Activated CD8-positive, alpha-beta T cell treated with anti-CD3 and anti-CD28 coated beads for 36 hours (primary cell): Measurements from ENCODE around the gene LRFN4. TPM values are rescaled to one million over a fixed set of nuclear protein-coding genes. Genes with fewer than 3 reads are reported as not detected.

Experiments used
- ATAC-seq: fragments of 200-7000 bp; cut with Tn5 transposase; one replicate; pipeline ENCODE4 v1.10.0; 2021; ENCODE audit warnings: mild to moderate bottlenecking, moderate library complexity
- CTCF ChIA-PET: fragments of 350-600 bp; sonication (Branson Sonifier 250); formaldehyde crosslinking; loops from one replicate; lab custom pipeline; 2021; ENCODE audit warnings: antibody characterized with exemption; lab: Charles Lee
- POLR2A ChIA-PET: fragments of 350-600 bp; sonication (Branson Sonifier 250); formaldehyde crosslinking; loops from one replicate; lab custom pipeline; 2021; ENCODE audit warnings: antibody characterized with exemption; lab: Charles Lee
- DNase-seq: peaks from one replicate; pipeline ENCODE4 v3.0.0-alpha.2; 2020
- H3K27ac Mint-ChIP-seq: one replicate; pipeline ENCODE4 v1.8.0; 2021; ENCODE audit warnings: mild to moderate bottlenecking, mixed read lengths
- H3K27me3 Mint-ChIP-seq: one replicate; pipeline ENCODE4 v1.8.0; 2021; ENCODE audit warnings: mixed read lengths
- H3K36me3 Mint-ChIP-seq: one replicate; pipeline ENCODE4 v1.8.0; 2021; ENCODE audit warnings: low read depth, mixed read lengths
- H3K4me1 Mint-ChIP-seq: one replicate; pipeline ENCODE4 v1.8.0; 2021; ENCODE audit warnings: low read depth, mixed read lengths
- H3K4me3 Mint-ChIP-seq: one replicate; pipeline ENCODE4 v1.8.0; 2021; ENCODE audit warnings: mild to moderate bottlenecking, moderate library complexity, mixed read lengths
- H3K9me3 Mint-ChIP-seq: one replicate; pipeline ENCODE4 v1.8.0; 2021; ENCODE audit warnings: mixed read lengths
- intact Hi-C: fragments of 100-400 bp; cut with micrococcal nuclease; formaldehyde crosslinking; loops from one replicate; pipeline ENCODE4 v1.10.0; 2022
- total RNA-seq, 2 experiments: library from RNA; stranded (reverse); gene quantifications; one replicate each; pipeline ENCODE4 v1.2.3, GENCODE V29; 2021
- TF ChIP-seq, protein P1 (sequence below): fragments of 200-600 bp; IDR thresholded peaks from one replicate; pipeline ENCODE4 v1.8.0; 2022; ENCODE audit warnings: antibody characterized with exemption, mild to moderate bottlenecking

Gene LRFN4
- total RNA-seq, 2 experiments from 2014 or later = 36.0 to 39.2 TPM

DNA sequence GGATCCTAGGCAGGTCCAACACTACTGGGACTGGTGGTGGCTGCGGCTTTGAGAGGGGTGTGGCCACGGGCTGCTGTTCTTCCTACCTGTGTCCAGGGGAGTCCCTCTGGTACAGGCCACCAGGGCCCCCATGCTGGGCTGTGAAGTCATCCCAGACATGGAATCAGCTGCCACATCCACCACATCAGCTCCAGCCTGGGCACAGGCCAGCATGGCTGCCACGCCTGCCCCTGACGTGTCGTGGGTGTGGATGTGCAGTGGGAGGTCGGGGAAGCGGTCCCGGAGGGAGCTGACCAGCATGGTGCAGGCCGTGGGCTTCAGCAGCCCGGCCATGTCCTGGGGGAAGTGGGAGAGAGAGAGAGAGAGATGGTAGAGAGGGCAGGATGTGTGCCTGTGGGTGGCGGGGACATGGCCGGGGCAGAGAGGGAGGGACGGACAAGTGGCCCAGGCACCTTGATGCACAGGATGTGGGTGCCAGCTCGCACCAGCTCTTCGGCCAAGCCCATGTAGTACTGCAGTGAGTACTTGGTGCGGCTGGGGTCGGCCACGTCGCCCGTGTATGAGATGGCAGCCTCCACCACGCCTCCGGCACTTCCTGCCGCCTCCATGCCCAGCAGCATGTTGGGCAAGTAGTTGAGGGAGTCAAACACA is 6.2 kb upstream of the LRFN4 start:
- Mint-ChIP-seq H3K9me3 (no peaks in the 10 kb centered on the region), H3K4me1 (peaks cover 12% of the 10 kb centered on the region), H3K27me3 (no peaks in the 10 kb centered on the region), H3K4me3 (no peak overlapping the region), H3K36me3 (no peaks in the 10 kb centered on the region), H3K27ac (no peak overlapping the region)
- CTCF ChIA-PET = no interaction called here
- intact Hi-C loops = no loop called here
- TF ChIP-seq, protein P1, sequence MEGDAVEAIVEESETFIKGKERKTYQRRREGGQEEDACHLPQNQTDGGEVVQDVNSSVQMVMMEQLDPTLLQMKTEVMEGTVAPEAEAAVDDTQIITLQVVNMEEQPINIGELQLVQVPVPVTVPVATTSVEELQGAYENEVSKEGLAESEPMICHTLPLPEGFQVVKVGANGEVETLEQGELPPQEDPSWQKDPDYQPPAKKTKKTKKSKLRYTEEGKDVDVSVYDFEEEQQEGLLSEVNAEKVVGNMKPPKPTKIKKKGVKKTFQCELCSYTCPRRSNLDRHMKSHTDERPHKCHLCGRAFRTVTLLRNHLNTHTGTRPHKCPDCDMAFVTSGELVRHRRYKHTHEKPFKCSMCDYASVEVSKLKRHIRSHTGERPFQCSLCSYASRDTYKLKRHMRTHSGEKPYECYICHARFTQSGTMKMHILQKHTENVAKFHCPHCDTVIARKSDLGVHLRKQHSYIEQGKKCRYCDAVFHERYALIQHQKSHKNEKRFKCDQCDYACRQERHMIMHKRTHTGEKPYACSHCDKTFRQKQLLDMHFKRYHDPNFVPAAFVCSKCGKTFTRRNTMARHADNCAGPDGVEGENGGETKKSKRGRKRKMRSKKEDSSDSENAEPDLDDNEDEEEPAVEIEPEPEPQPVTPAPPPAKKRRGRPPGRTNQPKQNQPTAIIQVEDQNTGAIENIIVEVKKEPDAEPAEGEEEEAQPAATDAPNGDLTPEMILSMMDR = no peak
- POLR2A ChIA-PET = interaction anchor here (2.6 kb wide), 1 partner anchor 8 kb away, joined by 14 read pairs; the partner anchor contains the start of gene RCE1
- DNase-seq (no peak), ATAC-seq (no peak)

GRCh38 chr11:66851239-66851596 is 5.6 kb upstream of the LRFN4 start:
- peaks cover 14% of the 10 kb centered on the region for H3K4me1 Mint-ChIP-seq
- ATAC-seq (no peak), DNase-seq (no peak)
- ChIA-PET CTCF (interaction anchor here (1.0 to 1.5 kb wide), 2 partner anchors 8 to 11 kb away, joined by 3 to 18 read pairs; partner anchors contain the start of gene RCE1), POLR2A (interaction anchor here (0.7 to 2.6 kb wide), 3 partner anchors 8 to 413 kb away, joined by 3 to 14 read pairs (median 3); partner anchors contain the start of gene RCE1)
- TF ChIP-seq, protein P1 = no peak
- no peaks in the 10 kb centered on the region for H3K36me3 Mint-ChIP-seq
- no peaks in the 10 kb centered on the region for H3K27me3 Mint-ChIP-seq
- no peaks in the 10 kb centered on the region for H3K9me3 Mint-ChIP-seq
- H3K27ac Mint-ChIP-seq = no peak overlapping the region
- H3K4me3 Mint-ChIP-seq = no peak overlapping the region
- intact Hi-C loops = no loop called here

- ChIA-PET CTCF (interaction anchor here (0.6 to 1.5 kb wide), 5 partner anchors 9 to 784 kb away, joined by 3 to 18 read pairs (median 3); partner anchors contain the start of gene RCE1), POLR2A (interaction anchor here (0.7 to 2.6 kb wide), 3 partner anchors 9 to 412 kb away, joined by 3 to 14 read pairs (median 3); partner anchors contain the start of gene RCE1)
- Mint-ChIP-seq H3K9me3 (no peaks in the 10 kb centered on the region), H3K27me3 (no peaks in the 10 kb centered on the region), H3K4me3 (no peak overlapping the region), H3K4me1 (peaks cover 14% of the 10 kb centered on the region), H3K36me3 (peaks cover 2% of the 10 kb centered on the region), H3K27ac (peak overlapping the region; percentile 17)
- ATAC-seq (no peak), DNase-seq (peak; percentile 52)
- TF ChIP-seq, protein P1 = peak; percentile 30
- intact Hi-C loops = no loop called here
These were observed 5.0 kb upstream of the LRFN4 start for GRCh38 chr11:66851698-66852465.

- DNase-seq (no peak), ATAC-seq (no peak)
- Mint-ChIP-seq H3K4me1 (peaks cover 14% of the 10 kb centered on the region), H3K36me3 (peaks cover 2% of the 10 kb centered on the region), H3K4me3 (no peak overlapping the region), H3K9me3 (no peaks in the 10 kb centered on the region), H3K27ac (no peak overlapping the region), H3K27me3 (no peaks in the 10 kb centered on the region)
- TF ChIP-seq, protein P1 = peak; percentile 9
- ChIA-PET POLR2A (interaction anchor here (1.1 to 3.9 kb wide), 3 partner anchors 8 to 19 kb away, joined by 3 to 66 read pairs (median 14); partner anchors contain the start of gene RCE1), CTCF (interaction anchor here (0.9 to 1.5 kb wide), 3 partner anchors 10 to 785 kb away, joined by 3 to 18 read pairs (median 3); partner anchors contain the start of gene RCE1)
- intact Hi-C loops = no loop called here
These were observed 4.2 kb upstream of the LRFN4 start for GRCh38 chr11:66852466-66853241.
